Measurements from ENCODE around the gene BMP8B.
"Not testable (repeated sequence)": the region's sequence is repeated elsewhere in the genome, so short reads cannot be mapped to it uniquely, and the experiment has no call there.

The BMP8B gene

DNA sequence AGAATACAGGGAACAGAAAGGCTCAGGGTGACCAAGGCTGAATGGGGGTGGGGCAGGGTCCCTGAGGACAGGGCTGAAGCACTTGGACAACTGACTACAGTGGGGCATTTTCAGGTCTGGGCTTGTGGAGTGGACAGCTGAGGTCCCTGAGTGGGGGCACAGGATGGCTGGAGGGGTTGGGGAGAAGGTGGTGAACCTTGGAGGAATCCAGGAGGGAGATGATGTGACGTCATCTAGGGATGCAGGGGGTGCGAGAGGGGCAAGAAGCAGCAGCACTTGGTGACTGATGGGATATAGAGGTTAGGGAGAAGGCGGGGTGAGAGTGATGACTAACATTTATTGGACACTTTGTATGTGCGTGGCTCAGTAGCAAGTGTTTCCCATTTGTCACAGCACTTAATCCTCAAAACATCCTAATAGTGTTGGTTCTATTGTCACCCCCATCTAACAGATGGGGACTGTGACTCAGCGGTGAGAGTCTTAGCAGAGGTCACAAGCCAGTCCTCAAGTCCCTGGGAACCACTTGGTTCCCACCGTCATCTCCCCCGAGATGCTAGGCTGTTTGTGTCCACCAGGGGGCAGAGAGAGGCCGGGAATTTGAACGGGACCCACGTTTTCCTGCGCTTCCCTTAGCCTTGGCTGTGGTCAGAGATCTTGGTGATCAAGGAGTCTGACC, 27.9 kb upstream of the BMP8B start:
- peak; percentile 63 for DNase-seq (ENCODE audit: low spot score)

DNA sequence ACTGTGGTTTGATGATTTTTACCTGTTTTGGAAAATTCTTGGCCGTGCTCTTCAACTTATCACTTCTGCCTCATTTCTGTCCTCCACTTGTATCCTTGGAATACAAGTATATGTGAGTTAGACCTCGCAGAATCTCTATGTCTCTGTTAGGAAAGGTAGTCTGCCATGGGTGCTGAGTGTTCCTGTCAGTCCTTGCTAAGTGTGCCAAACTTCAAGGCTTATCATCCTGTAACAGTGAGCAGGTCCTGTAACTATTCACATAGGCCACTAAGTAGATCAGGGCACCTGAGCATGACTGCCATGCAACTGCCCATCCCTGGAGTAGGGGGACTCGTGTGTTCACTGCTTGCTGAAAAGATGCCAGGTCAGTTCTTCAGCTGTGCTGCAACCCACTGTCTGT, 24.2 kb upstream of the BMP8B start:
- DNase-seq (ENCODE audit: low spot score): no peak

DNA sequence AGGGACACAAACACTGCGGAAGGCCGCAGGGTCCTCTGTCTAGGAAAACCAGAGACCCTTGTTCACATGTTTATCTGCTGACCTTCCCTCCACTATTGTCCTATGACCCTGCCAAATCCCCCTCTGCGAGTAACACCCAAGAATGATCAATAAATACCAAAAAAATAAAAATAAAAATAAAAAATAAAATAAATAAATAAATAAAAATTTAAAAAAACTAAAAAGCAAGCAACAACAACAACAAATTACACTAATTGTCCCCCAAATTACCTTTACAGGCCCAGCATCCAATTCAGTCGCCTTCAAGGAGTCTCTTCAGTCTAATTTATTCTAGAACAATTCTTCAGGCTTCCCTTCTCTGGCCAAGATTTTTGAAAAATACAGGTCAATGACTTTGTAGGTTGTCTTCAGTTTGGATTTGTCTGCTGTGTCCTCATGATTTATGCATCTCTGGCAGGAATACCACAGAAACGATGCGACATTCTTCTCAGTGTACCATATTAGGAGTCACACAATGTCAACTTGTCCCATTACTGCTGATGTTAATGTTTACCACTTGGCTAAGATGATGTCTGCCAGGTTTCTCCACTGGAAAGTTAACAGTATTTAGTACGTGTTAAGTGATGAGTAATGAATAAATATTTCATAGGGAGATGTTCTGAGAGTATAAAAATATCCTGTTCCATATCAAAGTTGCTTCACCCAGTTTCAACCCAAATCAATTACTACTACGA, 20.3 kb upstream of the BMP8B start:
- DNase-seq (ENCODE audit: low spot score): no peak

DNA sequence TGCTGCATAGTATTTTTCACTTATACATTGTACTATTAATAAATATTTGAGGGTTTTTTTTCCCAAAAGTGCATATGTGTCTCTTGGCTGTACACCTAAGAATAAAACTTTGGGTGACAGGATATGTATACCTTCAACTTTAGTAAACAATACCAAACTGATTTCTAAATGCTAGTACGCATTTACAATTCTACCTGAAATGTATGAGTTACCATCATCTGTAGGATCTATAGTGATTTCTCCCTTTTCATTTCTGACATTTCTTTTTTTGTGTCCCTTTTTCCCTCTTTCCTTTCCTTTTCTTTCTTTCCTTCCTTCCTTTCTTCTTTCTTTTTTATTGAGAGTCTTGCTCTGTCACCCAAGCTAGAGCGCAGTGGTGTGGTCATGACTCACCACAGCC, 16.7 kb upstream of the BMP8B start:
- DNase-seq (ENCODE audit: low spot score): no peak

DNA sequence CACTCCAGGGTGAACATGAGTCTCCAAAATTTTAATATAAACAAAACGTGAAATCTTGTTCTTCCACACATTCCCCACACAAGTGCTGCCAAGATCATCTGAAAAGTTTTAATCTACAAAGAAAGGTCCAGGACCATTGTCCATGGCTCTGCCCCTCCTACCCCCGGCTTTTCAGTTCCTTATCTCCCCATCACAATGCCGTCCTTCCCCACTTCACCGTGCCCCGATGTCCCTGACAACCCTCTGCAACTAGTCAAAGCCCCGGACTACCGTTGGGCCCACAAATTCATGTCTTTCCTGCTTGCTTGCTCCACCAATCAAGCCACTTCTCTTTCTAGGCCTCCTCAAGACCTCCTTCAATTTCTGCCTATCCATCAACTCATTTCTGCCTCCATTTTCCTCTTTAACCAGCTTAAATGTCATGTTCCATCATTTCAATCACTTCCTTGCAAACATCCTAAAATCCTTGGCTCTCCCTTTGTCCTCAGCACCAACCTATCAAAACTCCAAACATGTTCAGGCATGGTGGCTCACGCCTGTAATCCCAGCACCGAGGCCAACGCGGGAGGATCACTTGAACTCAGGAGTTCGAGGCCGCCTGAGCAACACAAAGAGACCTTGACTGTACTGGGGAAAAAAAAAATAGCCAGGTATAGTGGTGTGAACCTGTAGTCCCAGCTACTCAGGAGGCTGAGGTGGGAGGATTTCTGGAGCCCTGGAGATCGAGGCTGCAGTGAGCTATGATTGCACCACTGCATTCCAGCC, 14.0 kb upstream of the BMP8B start:
- DNase-seq (ENCODE audit: low spot score): no peak

DNA sequence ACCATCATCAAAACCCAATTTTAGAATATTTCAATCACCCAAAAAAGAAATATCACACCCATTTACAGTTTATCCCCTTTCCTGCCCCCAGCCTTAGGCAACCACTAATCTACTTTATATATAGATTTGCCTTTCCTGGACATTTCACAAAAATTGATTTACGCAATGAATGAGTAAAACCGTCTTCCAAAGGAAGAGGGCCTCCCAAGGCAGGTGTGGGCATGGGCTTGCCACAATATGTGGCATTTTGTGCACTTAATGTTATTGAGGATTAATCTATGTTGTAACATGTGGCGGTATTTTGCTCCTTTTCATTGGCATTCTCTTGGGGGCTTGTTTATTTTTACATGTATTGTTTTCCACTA, 11.8 kb upstream of the BMP8B start:
- DNase-seq (ENCODE audit: low spot score): no peak

DNA sequence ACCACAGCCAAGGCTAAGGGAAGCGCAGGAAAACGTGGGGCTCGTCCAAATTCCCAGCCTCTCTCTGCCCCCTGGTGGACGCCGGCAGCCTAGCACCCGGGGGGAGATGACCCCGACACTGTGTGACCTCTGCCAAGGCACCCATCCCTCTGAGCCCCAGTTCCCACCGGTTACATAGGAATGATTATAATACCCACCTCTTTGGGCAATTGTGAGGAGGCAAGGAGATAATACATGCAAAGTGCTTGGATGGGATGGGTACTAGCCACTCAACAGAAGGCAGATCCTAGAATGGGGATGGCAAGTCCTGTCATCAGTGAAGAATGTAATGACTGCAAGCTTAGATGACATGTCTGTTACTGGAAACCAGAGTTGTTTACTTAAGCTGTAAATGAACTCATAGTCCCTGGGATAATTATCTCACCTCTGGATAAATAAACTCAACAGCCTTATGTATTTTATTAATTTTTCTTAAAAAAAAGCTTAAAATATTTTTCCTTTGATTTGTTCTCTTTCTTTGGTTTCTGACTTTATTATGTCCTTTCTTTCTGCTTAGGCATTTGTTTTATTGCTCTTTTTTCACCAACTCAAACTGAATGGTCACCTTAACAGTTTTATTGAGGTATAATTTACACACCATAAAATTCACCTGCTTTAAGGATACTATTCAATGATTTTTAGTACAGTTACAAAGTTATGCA, 11.3 kb upstream of the BMP8B start:
- DNase-seq (ENCODE audit: low spot score): peak; percentile 42

DNA sequence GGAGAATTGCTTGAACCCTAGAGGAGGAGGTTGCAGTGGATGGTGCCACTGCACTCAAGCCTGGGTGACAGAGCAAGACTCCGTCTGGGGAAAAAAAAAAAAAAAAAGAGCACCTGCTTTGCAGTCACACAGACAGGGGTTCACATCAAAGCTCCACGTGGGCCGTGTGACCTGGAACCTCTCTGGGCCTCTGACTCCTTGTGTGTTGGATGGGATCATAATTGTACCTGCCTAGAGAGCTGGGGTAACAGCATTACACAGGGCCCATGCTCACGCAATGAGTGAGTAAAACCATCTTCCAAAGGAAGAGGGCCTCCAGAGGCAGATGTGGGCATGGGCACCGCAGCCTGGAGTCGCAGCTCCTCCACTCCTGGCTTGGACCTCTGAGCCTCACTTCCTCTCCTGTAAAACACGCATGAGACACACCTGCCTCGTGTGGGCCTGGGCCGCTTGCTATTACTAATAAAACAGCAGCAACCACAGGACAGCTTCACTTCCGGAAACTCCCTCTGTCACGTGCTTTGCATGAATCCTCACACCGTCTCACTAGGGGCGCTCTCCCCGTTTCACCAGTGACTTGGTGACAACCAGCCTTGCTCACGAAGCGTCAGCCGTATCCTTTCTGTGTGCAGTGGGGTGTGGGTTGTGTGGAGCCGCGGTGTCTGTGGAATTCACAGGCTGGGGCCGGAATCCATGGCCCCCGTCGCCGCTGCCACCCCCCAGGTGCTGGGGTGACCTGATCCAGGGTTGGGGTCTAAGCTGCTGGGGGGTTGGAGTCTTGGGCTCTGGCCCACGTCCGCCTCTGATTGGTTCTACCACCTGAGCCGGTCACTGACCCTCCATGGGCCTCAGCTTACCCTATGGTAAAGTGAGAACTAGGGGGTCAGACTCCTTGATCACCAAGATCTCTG, 10.4 kb upstream of the BMP8B start:
- peak; percentile 50 for DNase-seq (ENCODE audit: low spot score)

DNA sequence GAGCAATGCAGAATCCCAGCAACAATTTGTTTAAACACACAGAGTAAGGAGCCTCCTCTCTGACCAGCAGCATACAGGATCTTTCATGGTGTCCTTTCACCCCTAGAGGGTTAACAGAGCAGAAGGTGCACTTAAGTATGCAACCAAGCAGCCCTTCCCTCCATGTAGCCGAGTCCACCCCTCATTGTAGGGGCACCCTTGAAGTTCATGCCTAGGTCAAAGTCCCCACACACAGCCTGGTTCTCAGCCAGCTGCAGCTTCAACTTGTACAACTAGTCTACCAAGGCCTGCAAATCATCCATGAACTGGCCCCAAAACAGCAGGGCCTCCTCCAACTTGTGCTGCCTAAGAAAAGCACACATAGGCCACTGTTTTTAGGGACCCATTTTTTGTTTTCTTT, 7.0 kb upstream of the BMP8B start:
- DNase-seq (ENCODE audit: low spot score): no peak

DNA sequence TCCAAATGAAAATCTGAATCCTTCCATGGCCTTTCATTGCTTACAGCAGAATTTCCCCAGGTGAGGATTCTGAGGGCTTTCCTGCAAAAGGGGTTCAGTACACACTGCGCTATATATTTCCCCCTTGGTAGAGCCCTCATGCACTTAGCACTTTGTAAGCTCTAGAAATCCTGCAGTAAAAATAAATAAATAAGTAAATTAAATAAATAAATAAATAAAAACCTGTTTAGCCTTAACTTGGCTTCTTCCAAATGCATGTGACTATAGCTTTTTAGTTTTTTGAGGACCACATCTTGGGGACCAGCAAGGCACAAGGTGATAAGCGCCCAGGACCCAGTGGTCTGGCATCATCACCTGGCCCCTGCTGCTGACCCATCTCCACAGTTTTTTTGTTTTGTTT, 3.2 kb upstream of the BMP8B start:
- no peak for DNase-seq (ENCODE audit: low spot score)

DNA sequence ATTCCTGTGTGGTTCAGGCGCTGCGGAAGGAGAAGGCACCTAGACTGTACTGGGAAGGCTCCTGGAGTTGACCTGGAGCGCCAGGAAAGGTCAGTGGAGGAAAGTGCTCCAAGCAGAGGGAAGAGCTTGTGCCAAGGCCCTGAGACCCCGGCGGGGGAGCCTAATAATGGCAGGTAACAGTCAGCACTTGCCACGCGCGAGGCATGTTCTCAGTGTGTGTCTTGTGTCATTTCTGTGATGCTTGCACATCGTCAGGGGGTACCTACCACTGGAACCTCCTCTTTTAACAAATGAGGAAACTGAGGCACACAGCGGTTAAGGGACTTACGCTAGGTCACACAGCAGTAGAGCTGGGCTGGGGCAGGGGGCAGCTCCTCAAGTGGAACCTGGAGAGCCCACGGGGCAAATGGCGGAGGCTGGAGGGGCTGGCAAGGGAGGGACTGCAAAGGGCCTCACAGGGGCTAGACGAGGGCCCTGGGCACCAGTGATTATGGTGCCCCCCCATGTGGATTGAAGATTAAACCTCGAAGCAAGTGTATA, 976 bp upstream of the BMP8B start:
- no peak for DNase-seq (ENCODE audit: low spot score)

DNA sequence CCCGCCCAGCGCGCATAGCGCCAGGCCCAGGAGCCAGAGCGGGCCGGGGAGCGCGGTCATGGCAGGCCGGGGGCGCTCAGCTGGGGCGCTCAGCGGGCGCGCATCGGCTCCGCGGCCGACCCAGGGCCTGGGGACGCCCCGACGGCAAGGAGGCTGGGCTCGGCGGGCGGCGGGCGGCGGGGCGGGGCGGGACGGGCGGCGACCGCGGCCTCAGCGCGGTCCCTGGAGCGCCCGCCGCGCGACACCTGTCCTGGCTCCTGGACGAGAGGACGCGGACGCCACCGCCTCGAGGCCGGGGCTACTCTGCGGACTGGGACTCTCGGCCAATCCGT, 273 bp downstream of the BMP8B start:
- DNase-seq (ENCODE audit: low spot score): no peak

DNA sequence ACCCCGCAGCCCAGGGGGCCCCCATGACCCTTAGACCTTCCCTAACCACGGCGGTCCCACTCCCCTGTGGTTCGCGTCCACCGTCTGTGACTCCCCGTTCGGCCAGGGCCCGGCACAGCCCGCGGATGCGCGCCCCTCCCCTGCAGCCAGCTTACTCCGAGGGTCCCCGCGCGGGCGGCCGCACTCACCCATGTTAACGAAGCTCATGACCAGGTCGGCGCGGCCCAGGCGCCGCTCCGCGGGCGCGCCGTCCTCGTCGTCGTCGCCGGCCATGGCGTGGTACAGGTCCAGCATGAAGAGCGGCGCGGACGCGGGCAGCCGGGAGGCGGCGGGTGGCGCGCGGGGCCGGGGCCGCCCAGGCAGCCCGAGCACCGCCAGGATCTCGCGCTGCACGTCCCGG, 701 bp downstream of the BMP8B start:
- DNase-seq (ENCODE audit: low spot score): not testable (repeated sequence)

DNA sequence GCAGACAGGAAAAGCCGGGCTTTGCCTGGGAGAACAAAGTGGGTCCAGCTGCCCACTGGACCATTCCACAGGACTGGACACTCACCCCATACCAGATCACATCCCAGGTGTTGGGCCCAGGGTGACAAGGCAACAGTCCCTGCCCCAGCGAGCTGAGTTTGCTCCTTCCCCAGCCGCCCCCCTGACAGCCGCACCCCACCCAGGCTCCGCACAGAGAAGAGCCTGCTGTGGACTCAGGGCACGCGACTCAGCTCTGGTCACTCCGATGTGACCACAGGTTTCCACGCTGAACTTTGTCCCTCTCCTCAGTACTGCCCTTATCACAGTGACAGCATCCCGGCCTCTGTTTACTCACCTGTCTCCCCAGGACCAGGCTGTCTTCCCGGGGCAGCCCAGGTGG, 1.2 kb downstream of the BMP8B start:
- DNase-seq (ENCODE audit: low spot score): no peak

DNA sequence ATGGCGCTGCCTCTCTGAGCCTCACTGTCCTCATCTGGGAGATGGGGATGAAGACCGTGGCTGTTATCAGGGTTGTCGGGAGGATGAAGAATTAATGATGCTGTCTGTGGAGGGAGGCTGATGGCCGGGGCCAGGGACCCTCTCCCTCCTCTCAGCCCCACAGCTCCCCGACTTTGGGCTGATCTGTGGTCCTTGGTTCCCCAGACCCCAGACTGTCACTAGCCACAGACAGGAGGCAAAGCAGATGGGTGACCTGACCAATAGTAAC, 1.6 kb downstream of the BMP8B start:
- DNase-seq (ENCODE audit: low spot score): not testable (repeated sequence)

DNA sequence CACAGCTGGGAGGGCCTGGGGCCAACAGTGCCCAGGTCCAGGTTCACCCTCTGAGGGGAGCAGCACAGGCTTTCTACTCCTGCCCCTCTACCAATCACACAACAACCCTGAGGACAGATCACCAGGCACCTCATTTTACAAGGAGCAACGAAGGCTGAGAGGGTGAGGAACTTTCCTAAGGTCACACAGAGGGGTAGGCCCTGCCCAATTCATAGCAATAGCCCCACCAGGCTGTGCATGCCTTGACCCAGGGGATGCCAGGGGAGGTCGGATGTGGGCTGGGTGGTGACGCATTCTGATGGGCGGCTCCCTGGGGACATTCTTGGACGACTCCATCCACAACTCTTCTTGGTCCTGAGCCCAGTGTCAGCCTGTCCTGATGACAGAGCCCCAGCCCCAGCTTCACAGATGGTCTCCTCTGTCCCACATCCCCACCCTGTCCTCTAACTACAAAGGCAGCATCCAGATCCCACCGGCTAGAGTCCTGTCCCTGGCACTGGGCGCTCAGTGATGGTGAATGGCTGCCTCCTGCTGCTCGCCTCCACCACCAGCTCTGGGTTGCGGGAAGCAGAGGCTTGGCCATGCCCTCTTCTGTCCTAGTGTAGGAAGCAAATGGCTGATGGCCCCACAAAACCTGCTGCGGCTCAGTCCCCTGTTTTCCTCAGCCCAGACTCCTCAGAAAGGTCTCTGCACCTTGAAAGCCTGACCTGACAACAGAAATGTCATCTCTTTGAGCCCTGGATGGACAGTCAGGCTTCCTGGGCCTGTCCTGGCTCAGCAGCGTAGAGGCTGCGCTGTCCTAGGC, 2.2 kb downstream of the BMP8B start:
- DNase-seq (ENCODE audit: low spot score): not testable (repeated sequence)

DNA sequence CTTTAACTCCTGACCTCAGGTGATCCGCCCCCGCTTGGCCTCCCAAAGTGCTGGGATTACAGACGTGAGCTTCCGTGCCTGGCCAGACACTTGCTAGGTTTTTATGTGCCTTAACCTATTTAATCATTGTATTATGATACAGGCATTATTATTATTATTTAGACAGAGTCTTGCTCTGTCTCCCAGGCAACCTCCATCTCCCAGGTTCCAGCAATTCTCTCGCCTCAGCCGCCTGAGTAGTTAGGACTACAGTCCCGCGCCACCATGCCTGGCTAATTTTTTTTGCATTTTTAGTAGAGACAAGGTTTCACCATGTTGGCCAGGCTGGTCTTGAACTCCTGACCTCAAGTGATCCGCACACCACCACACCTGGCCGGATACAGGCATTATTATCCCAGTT, 6.0 kb downstream of the BMP8B start:
- not testable (repeated sequence) for DNase-seq (ENCODE audit: low spot score)

DNA sequence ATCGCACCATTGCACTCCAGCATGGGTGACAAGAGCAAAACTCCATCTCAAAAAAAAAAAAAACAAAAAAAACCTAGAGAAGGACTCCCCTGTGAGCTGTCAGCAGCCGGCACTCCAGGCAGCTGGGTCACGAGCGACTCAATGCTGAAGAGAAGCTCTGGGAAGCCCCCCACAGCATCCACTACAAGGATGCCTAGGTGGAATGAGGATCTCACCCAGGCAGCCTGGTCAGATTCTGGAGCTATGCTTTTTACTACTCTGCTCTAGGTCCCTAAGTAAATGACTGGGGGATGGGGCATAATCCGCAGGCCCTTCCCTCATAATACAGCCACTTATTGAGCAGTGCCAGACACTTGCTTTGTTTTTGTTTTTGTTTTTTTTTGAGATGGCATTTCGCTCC, 6.6 kb downstream of the BMP8B start:
- DNase-seq (ENCODE audit: low spot score): no peak

DNA sequence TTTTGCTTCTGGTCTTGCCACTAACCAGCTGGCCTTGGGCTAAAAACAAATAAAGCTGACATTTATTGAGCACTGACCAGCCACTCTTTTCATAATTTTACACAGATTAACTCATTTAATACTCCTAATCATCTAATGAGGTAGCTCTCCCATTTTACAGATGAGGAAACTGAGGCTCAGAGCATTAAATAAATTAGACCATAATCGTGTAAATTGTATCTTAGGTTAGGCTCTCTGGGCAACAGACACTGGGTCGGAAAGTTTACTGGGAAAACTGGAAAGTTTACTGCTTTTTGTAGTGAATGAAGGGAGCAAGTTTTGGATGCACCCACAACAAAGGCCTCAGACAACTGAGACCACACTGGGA, 7.3 kb downstream of the BMP8B start:
- DNase-seq (ENCODE audit: low spot score): no peak

DNA sequence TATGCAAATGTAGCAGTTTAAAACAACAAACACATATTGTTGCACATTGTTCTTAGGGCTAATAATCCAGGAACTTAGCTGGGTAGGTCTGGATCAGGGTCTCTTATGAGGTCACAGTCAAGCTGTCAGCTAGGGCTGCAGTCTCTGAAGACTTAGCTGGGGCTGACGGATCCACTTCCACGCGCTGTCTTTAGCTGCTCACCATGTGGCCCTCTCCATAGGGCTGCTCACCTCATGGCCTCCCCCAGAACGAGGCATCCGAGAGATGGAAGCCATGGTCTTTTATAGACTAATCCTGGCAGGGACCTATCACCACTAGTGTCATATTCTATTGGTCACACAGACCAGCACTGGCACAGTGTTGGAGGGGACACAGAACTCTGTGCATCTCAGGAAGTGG, 8.8 kb downstream of the BMP8B start:
- no peak for DNase-seq (ENCODE audit: low spot score)

DNA sequence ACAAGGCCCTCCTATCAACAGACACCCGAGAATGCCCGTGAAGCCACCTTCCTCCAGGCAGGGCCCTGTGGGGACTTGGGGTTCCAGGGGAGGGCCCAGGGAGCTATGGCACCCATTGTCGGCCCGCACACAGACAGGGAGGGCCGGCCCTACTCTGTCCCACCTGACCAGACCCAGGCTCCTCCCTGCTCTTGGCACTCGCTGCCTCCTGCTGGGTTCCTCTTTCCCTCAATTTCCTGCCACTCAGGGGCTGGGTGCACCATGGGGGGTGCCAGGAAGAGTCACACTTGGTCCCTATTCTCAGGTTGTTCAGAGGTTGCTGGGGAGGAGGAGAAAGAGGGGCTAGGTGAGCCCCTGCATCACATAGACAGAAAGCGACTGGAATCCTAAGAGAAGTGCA, 9.5 kb downstream of the BMP8B start:
- DNase-seq (ENCODE audit: low spot score): no peak
